Measurements from ENCODE around the gene SETD2.
A peak's percentile ranks its signal among the peaks of the same experiment; 100 is the strongest.

Gene SETD2

GRCh38 chr3:47006145-47006651 lies 157.7 kb downstream of the SETD2 start:
- DNase-seq: no peak

GRCh38 chr3:47005212-47006144 lies 158.4 kb downstream of the SETD2 start:
- DNase-seq: no peak

- no peak for DNase-seq
Measured at GRCh38 chr3:47004369-47005211, 159.3 kb downstream of the SETD2 start.

GRCh38 chr3:47003461-47004368 lies 160.2 kb downstream of the SETD2 start:
- DNase-seq: no peak

GRCh38 chr3:47003056-47003410 lies 160.9 kb downstream of the SETD2 start:
- no peak for DNase-seq

- DNase-seq: no peak
Measured at GRCh38 chr3:47002171-47003055, 161.5 kb downstream of the SETD2 start.

- DNase-seq: no peak
Measured at GRCh38 chr3:47001731-47002170, 162.2 kb downstream of the SETD2 start.

GRCh38 chr3:47000922-47001730 lies 162.8 kb downstream of the SETD2 start:
- no peak for DNase-seq

- no peak for DNase-seq
Measured at GRCh38 chr3:47000198-47000815, 163.6 kb downstream of the SETD2 start.

- no peak for DNase-seq
Measured at GRCh38 chr3:46999516-47000197, 164.3 kb downstream of the SETD2 start.

- DNase-seq: no peak
Measured at GRCh38 chr3:46998852-46999515, 164.9 kb downstream of the SETD2 start.

- peak; percentile 71 for DNase-seq
Measured at GRCh38 chr3:46998121-46998851, 165.6 kb downstream of the SETD2 start.

- no peak for DNase-seq
Measured at GRCh38 chr3:46997453-46998091, 166.3 kb downstream of the SETD2 start.

- no peak for DNase-seq
Measured at GRCh38 chr3:46996689-46997452, 167.0 kb downstream of the SETD2 start.

GRCh38 chr3:46995901-46996562 lies 167.9 kb downstream of the SETD2 start:
- no peak for DNase-seq
